Uterus (tissue), 2 donors: ENCODE data around the gene TAGLN2.

Experiments used
- POLR2A ChIP-seq, 2 donors: fragments of 450-650 bp; IDR thresholded peaks; one replicate each; pipeline ENCODE4 v1.6.1; 2016; ENCODE audit warnings: antibody characterized with exemption in 2 of 2, mild to moderate bottlenecking in 1 of 2, moderate library complexity in 1 of 2
- TF ChIP-seq, protein P1 (sequence below), 4 experiments: fragments of 200-600 bp in 2 of 4; fragments of 450-650 bp in 2 of 4; sonication (generic) in 2 of 4; IDR thresholded peaks; one replicate each; pipeline ENCODE4 v1.5.1; 2016 to 2019; ENCODE audit warnings: antibody characterized with exemption in 4 of 4, mild to moderate bottlenecking in 2 of 4, moderate library complexity in 1 of 4

DNA sequence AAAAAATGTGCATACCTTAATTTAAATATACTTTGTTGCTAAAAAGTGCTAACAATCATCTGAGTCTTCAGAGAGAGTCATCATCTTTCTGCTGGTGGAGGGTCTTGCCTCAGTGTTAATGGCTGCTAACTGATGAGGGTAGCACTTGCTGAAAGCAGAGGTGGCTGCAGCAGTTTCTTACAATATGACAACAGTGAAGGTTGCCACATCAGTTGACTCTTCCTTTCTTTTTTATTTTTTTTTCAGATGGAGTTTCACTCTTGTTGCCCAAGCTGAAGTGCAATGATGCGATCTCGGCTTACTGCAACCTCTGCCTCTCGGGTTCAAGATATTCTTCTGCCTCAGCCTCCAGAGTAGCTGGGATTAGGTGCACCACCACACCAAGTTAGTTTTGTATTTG lies 22.8 kb downstream of the TAGLN2 start:
- no peak for TF ChIP-seq POLR2A (IDR thresholded peaks at IDR 0.05)
- TF ChIP-seq, protein P1, sequence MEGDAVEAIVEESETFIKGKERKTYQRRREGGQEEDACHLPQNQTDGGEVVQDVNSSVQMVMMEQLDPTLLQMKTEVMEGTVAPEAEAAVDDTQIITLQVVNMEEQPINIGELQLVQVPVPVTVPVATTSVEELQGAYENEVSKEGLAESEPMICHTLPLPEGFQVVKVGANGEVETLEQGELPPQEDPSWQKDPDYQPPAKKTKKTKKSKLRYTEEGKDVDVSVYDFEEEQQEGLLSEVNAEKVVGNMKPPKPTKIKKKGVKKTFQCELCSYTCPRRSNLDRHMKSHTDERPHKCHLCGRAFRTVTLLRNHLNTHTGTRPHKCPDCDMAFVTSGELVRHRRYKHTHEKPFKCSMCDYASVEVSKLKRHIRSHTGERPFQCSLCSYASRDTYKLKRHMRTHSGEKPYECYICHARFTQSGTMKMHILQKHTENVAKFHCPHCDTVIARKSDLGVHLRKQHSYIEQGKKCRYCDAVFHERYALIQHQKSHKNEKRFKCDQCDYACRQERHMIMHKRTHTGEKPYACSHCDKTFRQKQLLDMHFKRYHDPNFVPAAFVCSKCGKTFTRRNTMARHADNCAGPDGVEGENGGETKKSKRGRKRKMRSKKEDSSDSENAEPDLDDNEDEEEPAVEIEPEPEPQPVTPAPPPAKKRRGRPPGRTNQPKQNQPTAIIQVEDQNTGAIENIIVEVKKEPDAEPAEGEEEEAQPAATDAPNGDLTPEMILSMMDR (IDR thresholded peaks at IDR 0.05), result no peak
